ENCODE data around the gene NLRP5. TPM values are rescaled to one million over a fixed set of nuclear protein-coding genes. Genes with fewer than 3 reads are reported as not detected.
A peak's percentile ranks its signal among the peaks of the same experiment; 100 is the strongest.

Gene NLRP5
- total RNA-seq, 1 donor from 2014 or later: not detected

GRCh38 chr19:56026769-56027168 is 40.2 kb downstream of the NLRP5 start:
- TF ChIP-seq POLR2AphosphoS5 (IDR thresholded peaks at IDR 0.05; ENCODE audit: insufficient read depth in 1 of 2, low read depth in 1 of 2) (no peak), POLR2A (IDR thresholded peaks at IDR 0.05) (no peak), CTCF (IDR thresholded peaks at IDR 0.05) (no peak)
- peak in 1 of 2 donors; percentile 70 for DNase-seq (ENCODE audit: extremely low spot score in 2 of 2)
- intact Hi-C loops (cut with DNase I): no loop called here
- Histone ChIP-seq H3K4me1 (no peaks in the 10 kb centered on the region), H3K27ac (no peak overlapping the region), H3K36me3 (no peaks in the 10 kb centered on the region), H3K4me3 (no peak overlapping the region), H3K9me3 (no peaks in the 10 kb centered on the region), H3K27me3 (no peaks in the 10 kb centered on the region)

GRCh38 chr19:56053596-56053995 is 67.0 kb downstream of the NLRP5 start:
- Histone ChIP-seq H3K36me3 (no peaks in the 10 kb centered on the region), H3K27ac (no peak overlapping the region), H3K27me3 (no peaks in the 10 kb centered on the region), H3K4me1 (no peaks in the 10 kb centered on the region), H3K4me3 (no peak overlapping the region), H3K9me3 (no peaks in the 10 kb centered on the region)
- TF ChIP-seq POLR2AphosphoS5 (IDR thresholded peaks at IDR 0.05; ENCODE audit: insufficient read depth in 1 of 2, low read depth in 1 of 2) (no peak), POLR2A (IDR thresholded peaks at IDR 0.05) (no peak), CTCF (IDR thresholded peaks at IDR 0.05) (no peak)
- intact Hi-C loops (cut with DNase I): no loop called here
- no peak for DNase-seq (ENCODE audit: extremely low spot score in 2 of 2)

- H3K27me3 ChIP-seq: no peaks in the 10 kb centered on the region
- H3K36me3 ChIP-seq: no peaks in the 10 kb centered on the region
- TF ChIP-seq POLR2AphosphoS5 (IDR thresholded peaks at IDR 0.05; ENCODE audit: insufficient read depth in 1 of 2, low read depth in 1 of 2): no peak
- TF ChIP-seq CTCF (IDR thresholded peaks at IDR 0.05): peak; percentile 52 to 85 (median 68)
- H3K27ac ChIP-seq: no peak overlapping the region
- H3K9me3 ChIP-seq: no peaks in the 10 kb centered on the region
- intact Hi-C loops (cut with DNase I): no loop called here
- H3K4me3 ChIP-seq: peak overlapping the region in 1 of 2 donors; percentile 11
- DNase-seq (ENCODE audit: extremely low spot score in 2 of 2): no peak
- H3K4me1 ChIP-seq: peaks cover 9% of the 10 kb centered on the region
Measured at GRCh38 chr19:56066152-56067023, 79.8 kb downstream of the NLRP5 start.

GRCh38 chr19:56069642-56070041 is 83.1 kb downstream of the NLRP5 start:
- no peaks in the 10 kb centered on the region for H3K9me3 ChIP-seq
- no peak overlapping the region for H3K27ac ChIP-seq
- intact Hi-C loops (cut with DNase I): no loop called here
- no peak for DNase-seq (ENCODE audit: extremely low spot score in 2 of 2)
- H3K36me3 ChIP-seq: no peaks in the 10 kb centered on the region
- TF ChIP-seq POLR2A (IDR thresholded peaks at IDR 0.05): no peak
- TF ChIP-seq CTCF (IDR thresholded peaks at IDR 0.05): no peak
- no peak for TF ChIP-seq POLR2AphosphoS5 (IDR thresholded peaks at IDR 0.05; ENCODE audit: insufficient read depth in 1 of 2, low read depth in 1 of 2)
- peaks cover 9% of the 10 kb centered on the region for H3K4me1 ChIP-seq
- H3K27me3 ChIP-seq: no peaks in the 10 kb centered on the region
- no peak overlapping the region for H3K4me3 ChIP-seq

GRCh38 chr19:56071151-56071550 is 84.6 kb downstream of the NLRP5 start:
- no peak overlapping the region for H3K27ac ChIP-seq
- H3K4me3 ChIP-seq: no peak overlapping the region
- intact Hi-C loops (cut with DNase I): no loop called here
- H3K9me3 ChIP-seq: no peaks in the 10 kb centered on the region
- no peak for TF ChIP-seq CTCF (IDR thresholded peaks at IDR 0.05)
- no peak for TF ChIP-seq POLR2A (IDR thresholded peaks at IDR 0.05)
- TF ChIP-seq POLR2AphosphoS5 (IDR thresholded peaks at IDR 0.05; ENCODE audit: insufficient read depth in 1 of 2, low read depth in 1 of 2): no peak
- DNase-seq (ENCODE audit: extremely low spot score in 2 of 2): no peak
- no peaks in the 10 kb centered on the region for H3K36me3 ChIP-seq
- H3K4me1 ChIP-seq: peaks cover 6% of the 10 kb centered on the region
- H3K27me3 ChIP-seq: no peaks in the 10 kb centered on the region

Data from vagina (tissue), 2 donors.